Neuron (in vitro differentiated cells): ENCODE results near the gene UPF2.

Experiments
- H2AFZ ChIP-seq: one replicate; pipeline ENCODE4 v1.6.1; 2013; ENCODE audit warnings: low read depth, mild to moderate bottlenecking, inconsistent platforms, low read length, moderate library complexity
- H3K27me3 ChIP-seq: one replicate; pipeline ENCODE4 v1.6.1; 2013; ENCODE audit warnings: low read length; ENCODE audit not compliant: insufficient read depth
- H3K36me3 ChIP-seq: one replicate; pipeline ENCODE4 v1.6.1; 2013; ENCODE audit warnings: low read length; ENCODE audit not compliant: insufficient read depth
- H3K4me1 ChIP-seq: one replicate; pipeline ENCODE4 v1.6.1; 2013; ENCODE audit warnings: low read length; ENCODE audit not compliant: insufficient read depth
- H3K4me3 ChIP-seq: 2 replicates; pipeline ENCODE4 v1.5.1; 2013; ENCODE audit warnings: mild to moderate bottlenecking, low read length, moderate library complexity
- H3K9me3 ChIP-seq: one replicate; pipeline ENCODE4 v1.6.1; 2013; ENCODE audit warnings: low read length

Gene UPF2

DNA sequence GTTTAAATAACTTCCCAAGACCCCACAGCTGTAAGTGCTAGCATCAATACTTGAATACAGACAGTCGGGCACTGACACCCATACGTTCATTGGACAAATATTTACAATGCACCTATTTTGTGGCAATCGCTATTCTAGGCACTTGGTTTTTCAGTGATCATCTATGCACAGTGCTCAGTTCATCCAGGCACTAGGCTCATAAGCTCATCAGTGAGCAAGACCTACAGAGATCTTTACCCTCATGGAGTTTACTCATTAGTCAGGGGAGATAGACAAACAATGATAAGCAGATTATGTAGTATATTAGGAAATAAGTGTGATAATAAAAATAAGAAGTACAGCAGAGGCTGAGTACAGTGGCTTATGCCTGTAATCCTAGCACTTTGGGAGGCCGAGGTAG is 18.5 kb upstream of the UPF2 start:
- Histone ChIP-seq H3K9me3 (no peaks in the 10 kb centered on the region), H3K4me1 (no peaks in the 10 kb centered on the region), H3K4me3 (no peak overlapping the region), H3K36me3 (no peaks in the 10 kb centered on the region), H3K27me3 (no peaks in the 10 kb centered on the region), H2AFZ (no peak overlapping the region)

DNA sequence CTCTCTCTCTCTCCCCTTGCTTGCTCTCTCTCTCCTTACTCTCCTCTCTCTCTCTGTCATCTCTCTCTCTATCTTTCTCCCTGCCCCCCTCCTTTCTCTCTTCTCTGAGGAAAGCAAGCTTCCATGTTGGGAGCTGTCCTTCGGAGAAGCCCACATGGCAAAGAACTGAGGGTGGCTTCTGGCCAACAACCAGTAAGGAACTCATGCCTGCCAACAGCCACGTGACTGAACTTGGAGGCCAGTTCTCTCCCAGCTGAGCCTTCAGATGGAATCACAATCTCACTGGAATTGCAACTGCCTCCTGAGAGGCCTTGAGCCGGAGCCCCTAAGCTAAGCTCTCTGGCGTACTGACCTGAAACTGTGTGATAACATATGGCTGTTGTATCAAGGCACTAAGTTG is 14.1 kb upstream of the UPF2 start:
- no peaks in the 10 kb centered on the region for H3K36me3 ChIP-seq
- no peak overlapping the region for H3K4me3 ChIP-seq
- no peaks in the 10 kb centered on the region for H3K27me3 ChIP-seq
- no peaks in the 10 kb centered on the region for H3K4me1 ChIP-seq
- H2AFZ ChIP-seq: no peak overlapping the region
- no peaks in the 10 kb centered on the region for H3K9me3 ChIP-seq

DNA sequence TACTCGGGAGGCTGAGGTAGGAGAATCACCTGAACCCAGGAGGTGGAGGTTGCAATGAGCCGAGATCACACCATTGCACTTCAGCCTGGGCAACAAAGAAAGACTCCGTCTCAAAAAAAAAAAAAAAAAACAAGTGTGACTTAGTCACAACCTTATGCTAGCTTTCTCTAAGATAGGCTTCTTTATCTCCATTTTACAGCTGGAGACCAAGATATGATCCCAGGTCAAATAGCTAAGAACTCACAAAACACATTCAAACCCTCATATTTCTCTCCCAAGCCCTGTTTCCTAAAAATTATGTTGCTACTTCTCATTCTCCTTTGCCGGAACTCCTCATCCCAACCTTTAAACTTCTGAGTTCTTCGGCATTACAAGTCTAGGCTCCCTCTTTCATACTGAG is 13.1 kb upstream of the UPF2 start:
- H3K4me1 ChIP-seq: no peaks in the 10 kb centered on the region
- H3K9me3 ChIP-seq: no peaks in the 10 kb centered on the region
- no peaks in the 10 kb centered on the region for H3K36me3 ChIP-seq
- no peak overlapping the region for H2AFZ ChIP-seq
- H3K4me3 ChIP-seq: no peak overlapping the region
- H3K27me3 ChIP-seq: no peaks in the 10 kb centered on the region

GRCh38 chr10:12051241-12051640 is 8.6 kb upstream of the UPF2 start:
- no peaks in the 10 kb centered on the region for H3K9me3 ChIP-seq
- no peaks in the 10 kb centered on the region for H3K4me1 ChIP-seq
- no peaks in the 10 kb centered on the region for H3K27me3 ChIP-seq
- H3K4me3 ChIP-seq: no peak overlapping the region
- H2AFZ ChIP-seq: no peak overlapping the region
- H3K36me3 ChIP-seq: no peaks in the 10 kb centered on the region

DNA sequence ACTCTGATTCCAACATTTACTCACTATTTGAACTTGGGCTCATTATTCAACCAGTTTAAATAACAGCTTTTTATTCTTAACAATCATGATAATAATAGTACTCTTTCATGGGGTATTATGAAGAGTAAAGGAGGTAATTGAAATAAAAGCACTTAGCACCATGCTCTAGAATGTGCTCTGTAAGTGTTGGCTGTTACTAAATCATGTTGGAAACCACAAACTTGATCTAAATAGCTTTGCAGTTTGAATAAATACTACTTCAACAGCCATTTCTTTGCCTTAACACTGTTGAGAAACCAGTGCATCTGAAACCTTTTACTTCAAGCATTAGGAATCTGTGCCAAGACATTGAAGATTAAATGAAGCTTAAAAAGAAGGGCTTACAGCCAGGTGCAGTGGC is 7.9 kb upstream of the UPF2 start:
- Histone ChIP-seq H3K4me3 (no peak overlapping the region), H3K9me3 (no peaks in the 10 kb centered on the region), H2AFZ (no peak overlapping the region), H3K27me3 (no peaks in the 10 kb centered on the region), H3K4me1 (no peaks in the 10 kb centered on the region), H3K36me3 (no peaks in the 10 kb centered on the region)

GRCh38 chr10:12048547-12048946 is 5.9 kb upstream of the UPF2 start:
- Histone ChIP-seq H3K9me3 (no peaks in the 10 kb centered on the region), H3K36me3 (no peaks in the 10 kb centered on the region), H3K4me1 (no peaks in the 10 kb centered on the region), H3K27me3 (no peaks in the 10 kb centered on the region), H3K4me3 (no peak overlapping the region), H2AFZ (no peak overlapping the region)

- no peak overlapping the region for H2AFZ ChIP-seq
- H3K4me1 ChIP-seq: peaks cover 10% of the 10 kb centered on the region
- no peaks in the 10 kb centered on the region for H3K27me3 ChIP-seq
- no peaks in the 10 kb centered on the region for H3K36me3 ChIP-seq
- H3K4me3 ChIP-seq: no peak overlapping the region
- H3K9me3 ChIP-seq: no peaks in the 10 kb centered on the region
Measured at GRCh38 chr10:12045596-12045995, 3.0 kb upstream of the UPF2 start.

GRCh38 chr10:12042409-12042796 is 206 bp downstream of the UPF2 start:
- Histone ChIP-seq H3K36me3 (no peaks in the 10 kb centered on the region), H2AFZ (peak overlapping the region; percentile 77), H3K9me3 (no peaks in the 10 kb centered on the region), H3K27me3 (no peaks in the 10 kb centered on the region), H3K4me3 (peak overlapping the region; percentile 83), H3K4me1 (peaks cover 10% of the 10 kb centered on the region)

DNA sequence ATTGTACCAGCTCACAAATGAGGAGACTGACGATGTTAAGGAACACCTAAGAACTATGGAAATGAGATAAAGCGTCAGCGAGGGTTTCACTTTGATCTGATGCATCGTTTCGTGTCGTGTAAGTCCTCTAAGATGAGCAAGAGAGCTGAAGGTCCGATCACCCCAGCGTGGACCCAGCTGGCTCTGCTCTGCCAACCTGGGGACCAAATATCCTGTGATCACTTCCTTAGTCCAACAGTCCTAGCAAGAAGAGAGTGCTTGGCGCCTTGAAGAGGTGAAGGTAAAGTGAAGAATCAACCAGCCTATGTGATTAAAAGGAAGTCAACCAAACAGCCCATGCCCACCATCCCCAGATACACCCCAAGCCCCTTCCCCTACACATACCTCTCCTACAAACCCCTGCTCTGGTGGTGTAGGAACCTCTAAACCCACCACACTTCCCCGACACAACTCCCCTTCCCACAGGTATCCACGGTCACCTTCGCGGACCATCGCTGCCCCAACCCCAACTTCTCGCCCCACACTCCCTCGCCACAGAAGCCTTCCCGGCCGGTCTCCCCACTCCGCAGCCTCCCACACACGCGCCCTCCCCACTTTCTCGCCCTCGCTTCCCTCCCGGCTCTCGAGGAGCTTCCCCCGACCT is 722 bp downstream of the UPF2 start:
- Histone ChIP-seq H2AFZ (peak overlapping the region; percentile 77), H3K36me3 (no peaks in the 10 kb centered on the region)

DNA sequence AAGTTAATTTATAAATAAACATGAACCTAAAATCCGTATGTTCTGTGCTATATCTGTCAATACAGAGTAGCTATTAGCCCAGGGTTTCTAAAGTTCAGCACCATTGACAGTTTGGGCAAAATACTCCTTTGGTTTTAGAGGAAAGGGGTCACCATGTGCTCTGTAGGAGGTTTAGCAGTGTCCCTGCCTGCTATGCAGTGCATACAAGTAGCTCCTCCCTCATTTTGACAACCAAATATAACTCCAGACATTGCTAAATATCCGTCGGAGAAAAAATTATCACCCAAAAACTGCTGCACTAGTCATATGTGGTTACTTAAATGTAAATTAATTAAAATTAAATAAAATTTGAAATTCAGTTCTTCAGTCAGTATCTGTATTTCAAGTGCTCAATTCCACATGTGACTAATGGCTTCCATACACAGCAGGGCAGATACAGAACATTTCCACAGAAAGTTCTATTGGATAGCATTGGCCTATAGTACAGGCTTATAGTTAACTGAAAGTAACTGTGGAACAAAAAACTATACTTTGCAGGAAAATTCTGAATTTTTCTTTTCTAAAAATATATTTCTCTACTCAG is 6.4 kb downstream of the UPF2 start:
- Histone ChIP-seq H3K27me3 (no peaks in the 10 kb centered on the region), H2AFZ (no peak overlapping the region), H3K4me1 (peaks cover 4% of the 10 kb centered on the region), H3K36me3 (peaks cover 19% of the 10 kb centered on the region), H3K9me3 (no peaks in the 10 kb centered on the region), H3K4me3 (no peak overlapping the region)

More for the DNA sequence above, 722 bp downstream of the UPF2 start:
- Histone ChIP-seq H3K4me3 (peak overlapping the region; percentile 83), H3K9me3 (no peaks in the 10 kb centered on the region), H3K4me1 (peaks cover 10% of the 10 kb centered on the region), H3K27me3 (no peaks in the 10 kb centered on the region)

- Histone ChIP-seq H2AFZ (no peak overlapping the region), H3K9me3 (no peaks in the 10 kb centered on the region), H3K4me3 (no peak overlapping the region), H3K36me3 (peaks cover 49% of the 10 kb centered on the region), H3K27me3 (no peaks in the 10 kb centered on the region), H3K4me1 (no peaks in the 10 kb centered on the region)
Measured at GRCh38 chr10:12031404-12031803, 11.2 kb downstream of the UPF2 start.

DNA sequence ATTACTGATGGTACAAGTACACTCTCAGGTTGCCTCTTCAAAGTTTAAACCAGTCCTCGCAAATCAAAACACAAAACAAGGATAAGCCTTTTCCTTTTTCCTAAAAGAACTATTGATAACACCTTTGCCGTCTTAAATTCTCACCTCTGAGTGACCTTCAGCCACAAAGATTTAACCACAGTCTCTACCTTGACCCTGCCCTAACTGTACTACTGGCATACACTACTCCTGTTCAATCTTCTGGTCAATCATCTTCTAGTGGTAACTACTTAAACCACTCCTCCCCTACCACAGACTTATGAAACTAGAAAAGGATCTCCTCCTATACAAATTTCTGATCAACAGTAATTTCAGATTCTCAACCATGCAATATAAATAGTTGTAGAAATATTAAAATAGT is 15.1 kb downstream of the UPF2 start:
- H3K4me3 ChIP-seq: no peak overlapping the region
- H2AFZ ChIP-seq: no peak overlapping the region
- H3K4me1 ChIP-seq: no peaks in the 10 kb centered on the region
- no peaks in the 10 kb centered on the region for H3K9me3 ChIP-seq
- H3K36me3 ChIP-seq: peaks cover 36% of the 10 kb centered on the region
- H3K27me3 ChIP-seq: no peaks in the 10 kb centered on the region

DNA sequence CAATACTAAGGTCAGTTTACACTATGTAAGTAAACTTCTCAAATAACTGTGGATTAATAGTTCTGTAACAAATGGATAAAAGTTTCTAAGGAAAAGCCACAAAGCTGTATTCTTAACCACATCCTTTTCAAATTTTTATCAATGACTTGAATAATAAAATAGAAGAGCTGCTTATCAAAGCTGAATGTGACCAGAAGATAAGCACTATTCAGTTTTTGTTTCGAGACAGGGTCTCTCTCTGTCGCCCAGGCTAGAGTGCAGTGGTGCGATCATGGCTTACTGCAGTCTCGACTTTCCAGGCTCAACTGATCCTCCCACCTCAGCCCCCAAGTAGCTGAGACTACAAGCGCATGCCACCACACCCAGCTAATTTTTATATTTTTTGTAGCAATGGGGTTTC is 17.0 kb downstream of the UPF2 start:
- Histone ChIP-seq H3K4me1 (no peaks in the 10 kb centered on the region), H3K27me3 (no peaks in the 10 kb centered on the region), H3K4me3 (no peak overlapping the region), H2AFZ (no peak overlapping the region), H3K36me3 (peaks cover 38% of the 10 kb centered on the region), H3K9me3 (no peaks in the 10 kb centered on the region)
